H1 (cell line): Measurements from ENCODE around the gene CHD6. TPM values are rescaled to one million over a fixed set of nuclear protein-coding genes. Genes with fewer than 3 reads are reported as not detected.

Experiments
- CTCF ChIA-PET: fragments of 300-600 bp; sonication (Branson Sonifier 250); formaldehyde crosslinking; loops from one replicate; lab custom pipeline; 2021; ENCODE audit not compliant: partially characterized antibody; lab: Charles Lee
- POLR2A ChIA-PET: fragments of 300-600 bp; sonication (Branson Sonifier 250); formaldehyde crosslinking; loops from one replicate; lab custom pipeline; 2021; ENCODE audit warnings: inconsistent platforms; ENCODE audit not compliant: partially characterized antibody; lab: Charles Lee
- DNase-seq, 2 experiments: peaks; one replicate each; pipeline versions ENCODE4 v3.0.0 to v3.0.0-alpha.2; 2010 to 2022; ENCODE audit warnings: low spot score in 2 of 2, low read depth in 1 of 2, mixed read lengths in 1 of 2
- FAIRE-seq: peaks from 2 replicates; lab custom pipeline; 2011; peaks lifted over from hg19 to GRCh38; lab: Jason Lieb, UNC
- H2AFZ ChIP-seq: 2 replicates; pipeline ENCODE4 v1.8.1; 2012; ENCODE audit warnings: low read length, inconsistent platforms
- H2AK5ac ChIP-seq: 2 replicates; pipeline ENCODE4 v1.6.1; 2013; ENCODE audit warnings: low read depth, low read length
- H2BK120ac ChIP-seq: replicated peaks from 2 replicates; pipeline ENCODE3; 2013; ENCODE audit warnings: low read depth, low read length, inconsistent platforms
- H2BK12ac ChIP-seq: 2 replicates; pipeline ENCODE4 v1.6.1; 2013; ENCODE audit warnings: low read depth, low read length
- H2BK15ac ChIP-seq: 2 replicates; pipeline ENCODE4 v1.6.1; 2013; ENCODE audit warnings: low read length
- H2BK20ac ChIP-seq: 2 replicates; pipeline ENCODE4 v1.6.1; 2013; ENCODE audit warnings: low read length
- H2BK5ac ChIP-seq: 2 replicates; pipeline ENCODE4 v1.6.1; 2013; ENCODE audit warnings: low read depth, low read length
- H3K14ac ChIP-seq: 2 replicates; pipeline ENCODE4 v1.6.1; 2013; ENCODE audit warnings: inconsistent platforms; ENCODE audit not compliant: insufficient read length
- H3K18ac ChIP-seq: 2 replicates; pipeline ENCODE4 v1.6.1; 2013; ENCODE audit warnings: low read length; ENCODE audit errors: extremely low read depth
- H3K23ac ChIP-seq: 2 replicates; pipeline ENCODE4 v1.6.1; 2013; ENCODE audit warnings: inconsistent platforms; ENCODE audit not compliant: insufficient read length
- H3K23me2 ChIP-seq: 2 replicates; pipeline ENCODE4 v1.6.1; 2013; ENCODE audit warnings: low read depth, low read length
- H3K27ac ChIP-seq: 2 replicates; pipeline ENCODE4 v1.6.1; 2011; ENCODE audit warnings: low read depth, low read length, inconsistent platforms
- H3K27me3 ChIP-seq, 4 experiments: replicated peaks in 1 of 4; 1 replicate in 1 of 4; 2 replicates in 3 of 4; pipeline versions ENCODE4 v1.6.1 to v1.8.1; 2011 to 2013; ENCODE audit warnings: low read length in 3 of 4, mild to moderate bottlenecking in 3 of 4, inconsistent platforms in 2 of 4, mixed read lengths in 2 of 4, moderate library complexity in 1 of 4; ENCODE audit not compliant: control insufficient read depth in 3 of 4, insufficient read depth in 3 of 4; ENCODE audit errors: extremely low read depth in 1 of 4
- H3K36me3 ChIP-seq, 4 experiments: 2 replicates each; pipeline versions ENCODE4 v1.6.1 to v1.8.1; 2011 to 2013; ENCODE audit warnings: mild to moderate bottlenecking in 4 of 4, low read length in 3 of 4, moderate library complexity in 2 of 4, control low read depth in 1 of 4, inconsistent platforms in 1 of 4; ENCODE audit not compliant: insufficient read depth in 4 of 4, control insufficient read depth in 2 of 4
- H3K4ac ChIP-seq: replicated peaks from 2 replicates; pipeline ENCODE3; 2013; ENCODE audit warnings: low read length, low read depth, mixed read lengths, inconsistent platforms; ENCODE audit not compliant: insufficient read length
- H3K4me1 ChIP-seq, 4 experiments: replicated peaks in 1 of 4; 1 replicate in 1 of 4; 2 replicates in 3 of 4; pipeline versions ENCODE4 v1.6.1 to v1.8.1; 2011 to 2013; ENCODE audit warnings: low read length in 3 of 4, inconsistent platforms in 2 of 4, mixed read lengths in 1 of 4; ENCODE audit not compliant: insufficient read depth in 4 of 4, control insufficient read depth in 3 of 4
- H3K4me2 ChIP-seq, 2 experiments: 2 replicates each; pipeline versions ENCODE4 v1.6.1 to v1.8.1; 2011 to 2013; ENCODE audit warnings: low read depth in 2 of 2, low read length in 2 of 2, control low read depth in 1 of 2, inconsistent platforms in 1 of 2, mild to moderate bottlenecking in 1 of 2; ENCODE audit not compliant: insufficient read depth in 1 of 2
- H3K4me3 ChIP-seq, 4 experiments: fragments of 200-600, 300-600 bp in 1 of 4; sonication (generic), shearing (Covaris generic), sonication (Bioruptor Twin) in 1 of 4; 2 replicates each; pipeline versions ENCODE4 v1.5.1 to v1.8.1; 2011 to 2016; ENCODE audit warnings: low read length in 4 of 4, low read depth in 3 of 4, control low read depth in 2 of 4, inconsistent platforms in 2 of 4, mild to moderate bottlenecking in 2 of 4, mixed read lengths in 1 of 4, moderate library complexity in 1 of 4; ENCODE audit not compliant: insufficient read depth in 2 of 4; ENCODE audit errors: extremely low read depth in 1 of 4
- H3K56ac ChIP-seq: replicated peaks from 2 replicates; pipeline ENCODE3; 2013; ENCODE audit warnings: low read depth, mild to moderate bottlenecking, mixed read lengths, low read length, inconsistent platforms; ENCODE audit not compliant: insufficient read length
- H3K79me1 ChIP-seq: 2 replicates; pipeline ENCODE4 v1.6.1; 2013; ENCODE audit warnings: low read depth, low read length, control low read depth
- H3K79me2 ChIP-seq, 2 experiments: 2 replicates each; pipeline versions ENCODE4 v1.6.1 to v1.8.1; 2012 to 2013; ENCODE audit warnings: low read length in 2 of 2, mild to moderate bottlenecking in 2 of 2, inconsistent platforms in 1 of 2; ENCODE audit not compliant: insufficient read depth in 2 of 2, control insufficient read depth in 1 of 2
- H3K9ac ChIP-seq, 4 experiments: replicated peaks in 1 of 4; 1 replicate in 1 of 4; 2 replicates in 3 of 4; pipeline versions ENCODE4 v1.6.1 to v1.8.1; 2011 to 2013; ENCODE audit warnings: low read depth in 3 of 4, low read length in 3 of 4, control low read depth in 2 of 4, mild to moderate bottlenecking in 2 of 4, moderate library complexity in 2 of 4, inconsistent platforms in 1 of 4; ENCODE audit errors: extremely low read depth in 1 of 4
- H3K9me3 ChIP-seq, 2 experiments: 2 replicates each; pipeline versions ENCODE4 v1.6.1 to v1.8.1; 2012 to 2013; ENCODE audit warnings: mild to moderate bottlenecking in 2 of 2, moderate library complexity in 2 of 2, control low read depth in 1 of 2, inconsistent platforms in 1 of 2, low read depth in 1 of 2, low read length in 1 of 2, mixed read lengths in 1 of 2; ENCODE audit not compliant: insufficient read depth in 2 of 2
- H4K20me1 ChIP-seq, 2 experiments: replicated peaks in 1 of 2; 2 replicates each; pipeline versions ENCODE3 to v1.8.1; 2011 to 2013; ENCODE audit warnings: inconsistent platforms in 2 of 2, low read length in 2 of 2, mild to moderate bottlenecking in 1 of 2; ENCODE audit not compliant: insufficient read depth in 2 of 2, control insufficient read depth in 1 of 2
- H4K5ac ChIP-seq: 2 replicates; pipeline ENCODE4 v1.6.1; 2013; ENCODE audit warnings: low read length, low read depth, mixed read lengths, inconsistent platforms; ENCODE audit not compliant: insufficient read length
- H4K8ac ChIP-seq: 2 replicates; pipeline ENCODE4 v1.8.0; 2013; ENCODE audit warnings: mild to moderate bottlenecking, moderate library complexity, low read length, inconsistent platforms; ENCODE audit not compliant: insufficient read depth; ENCODE audit errors: extremely low read depth
- H4K91ac ChIP-seq: replicated peaks from 2 replicates; pipeline ENCODE3; 2013; ENCODE audit warnings: low read length, mixed read lengths, inconsistent platforms; ENCODE audit not compliant: insufficient read length
- ATF2 ChIP-seq: IDR thresholded peaks from 2 replicates; pipeline ENCODE4 v1.6.1; 2012; ENCODE audit warnings: low read length, inconsistent platforms
- BRCA1 ChIP-seq: IDR thresholded peaks from 2 replicates; pipeline ENCODE4 v1.6.1; 2012; ENCODE audit warnings: low read depth, low read length, improper control_type of control experiment
- CBX8 ChIP-seq: fragments of 300-800, 300-1000 bp; sonication (generic); IDR thresholded peaks from 2 replicates; pipeline ENCODE4 v1.7.1; 2016; ENCODE audit warnings: low read depth, low read length, borderline replicate concordance
- CEBPB ChIP-seq: IDR thresholded peaks from 2 replicates; pipeline ENCODE4 v1.6.1; 2012; ENCODE audit warnings: low read depth, low read length
- NRF1 ChIP-seq: IDR thresholded peaks from 2 replicates; pipeline ENCODE4 v1.6.1; 2011; ENCODE audit warnings: mild to moderate bottlenecking, low read depth, low read length, improper control_type of control experiment
- POLR2A ChIP-seq, 2 experiments: IDR thresholded peaks; 1 replicate in 1 of 2; 2 replicates in 1 of 2; pipeline ENCODE4 v1.6.1; 2011; ENCODE audit warnings: low read depth in 2 of 2, low read length in 2 of 2, mild to moderate bottlenecking in 2 of 2; ENCODE audit errors: control extremely low read depth in 1 of 2
- POLR2AphosphoS5 ChIP-seq: IDR thresholded peaks from 2 replicates; pipeline ENCODE4 v1.6.1; 2011; ENCODE audit warnings: low read depth, low read length
- SRF ChIP-seq: IDR thresholded peaks from 2 replicates; pipeline ENCODE4 v1.6.1; 2011; ENCODE audit warnings: mild to moderate bottlenecking, low read depth, low read length, moderate library complexity
- TCF12 ChIP-seq: IDR thresholded peaks from 2 replicates; pipeline ENCODE4 v1.6.1; 2011; ENCODE audit warnings: low read depth, mild to moderate bottlenecking, low read length
- USF2 ChIP-seq: IDR thresholded peaks from 2 replicates; pipeline ENCODE4 v1.6.1; 2011; ENCODE audit warnings: low read length, improper control_type of control experiment
- WGBS, 2 experiments: shearing (Covaris generic) in 1 of 2; methylation state at CpG; one replicate each; pipeline versions ENCODE4 v1.1.6 to v1.1.7; 2013 to 2015; ENCODE audit warnings: low lambda C conversion rate in 2 of 2, mixed read lengths in 2 of 2, inconsistent platforms in 1 of 2, low coverage in 1 of 2, missing lambda C conversion rate in 1 of 2; ENCODE audit not compliant: insufficient replicate concordance in 2 of 2, insufficient coverage in 1 of 2, insufficient read length in 1 of 2; ENCODE audit errors: extremely low coverage in 1 of 2, missing lambda C conversion rate in 1 of 2; 5-methylcytosine and 5-hydroxymethylcytosine counted together
- polyA plus RNA-seq, 7 experiments: library from polyadenylated mRNA; depleted of rRNA in 3 of 7; stranded (reverse) in 5 of 7; unstranded in 2 of 7; fragments of >200 nt in 5 of 7; fragments of 200-250 nt in 2 of 7; gene quantifications; 1 replicate in 5 of 7; 2 replicates in 1 of 7; 4 replicates in 1 of 7; pipeline versions ENCODE4 v1.2.1 to v1.2.3, GENCODE V29; 2011 to 2013; ENCODE audit warnings: missing spikeins in 2 of 7, mixed read lengths in 2 of 7
- total RNA-seq: library from RNA; stranded (reverse); fragmentation: NEBNext Ultra II Directional; extraction: Animal tissue kit (Norgen Biotek cat#: 25700); gene quantifications from 2 replicates; pipeline ENCODE4 v1.2.1, GENCODE V29; 2021

CHD6 gene
- total and polyA plus RNA-seq, 2 of the 8 experiments (the other 6 are each of a cell fraction or from before 2014, with no cell fraction given), result 11.1 to 62.9 TPM

DNA sequence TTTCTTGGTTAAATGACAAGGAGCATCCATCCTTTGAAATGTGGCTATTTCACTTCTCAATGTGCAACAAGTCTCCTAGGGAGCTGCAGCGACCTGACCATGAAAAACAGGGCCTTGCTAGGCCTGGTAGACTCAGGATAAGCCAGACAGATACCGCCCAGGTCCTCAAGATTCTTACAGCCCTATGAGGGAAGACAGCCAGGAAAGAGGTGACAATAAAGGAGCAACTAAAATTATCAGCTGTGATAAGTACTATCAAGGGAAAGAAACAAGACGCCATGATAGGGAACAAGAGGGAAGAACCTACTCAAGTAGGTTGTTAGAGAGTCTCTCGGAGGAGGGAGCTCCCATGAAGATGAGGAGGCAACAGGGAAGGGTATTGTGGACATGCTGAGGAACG is 200.1 kb downstream of the CHD6 start:
- H3K79me2 ChIP-seq, result no peaks in the 10 kb centered on the region
- no peak overlapping the region for H2BK20ac ChIP-seq
- 73% methylated on average over 5 of the region's 5 CpGs; no CpG with 5 or more reads in 1 of the 2 experiments for WGBS, 2 experiments
- no peak overlapping the region for H3K14ac ChIP-seq
- H3K27me3 ChIP-seq, result no peaks in the 10 kb centered on the region
- H2BK120ac ChIP-seq, result no peak overlapping the region
- no peak overlapping the region for H3K56ac ChIP-seq
- DNase-seq, result no peak
- no peak overlapping the region for H4K5ac ChIP-seq
- no peak overlapping the region for H2BK12ac ChIP-seq
- H3K4ac ChIP-seq, result no peak overlapping the region
- no peak overlapping the region for H4K91ac ChIP-seq
- H3K36me3 ChIP-seq, result peaks cover 46 to 88% (median 76%) of the 10 kb centered on the region in 4 experiments
- no peaks in the 10 kb centered on the region for H3K4me1 ChIP-seq
- no peak overlapping the region for H2AFZ ChIP-seq
- H2BK5ac ChIP-seq, result no peak overlapping the region
- FAIRE-seq, result no peak
- no peak overlapping the region for H3K4me3 ChIP-seq
- TF ChIP-seq CEBPB (no peak), USF2 (no peak), POLR2AphosphoS5 (no peak), ATF2 (no peak), SRF (no peak), POLR2A (IDR thresholded peaks at IDR 0.05; ENCODE audit: control extremely low read depth in 1 of 2, low read depth in 2 of 2, low read length in 2 of 2) (no peak), CBX8 (no peak), NRF1 (no peak), TCF12 (no peak), BRCA1 (no peak)
- H4K8ac ChIP-seq, result no peak overlapping the region
- H3K79me1 ChIP-seq, result no peaks in the 10 kb centered on the region
- ChIA-PET POLR2A (no interaction called here), CTCF (interaction anchor here (1.1 kb wide), 1 partner anchor 246 kb away, joined by 4 read pairs; no protein-coding TSS in a partner anchor)
- H3K18ac ChIP-seq, result no peak overlapping the region
- H3K4me2 ChIP-seq, result no peak overlapping the region
- H4K20me1 ChIP-seq, result no peaks in the 10 kb centered on the region
- no peaks in the 10 kb centered on the region for H3K9me3 ChIP-seq
- no peak overlapping the region for H3K27ac ChIP-seq
- H3K9ac ChIP-seq, result no peak overlapping the region
- H2BK15ac ChIP-seq, result no peak overlapping the region
- no peaks in the 10 kb centered on the region for H3K23me2 ChIP-seq
- no peak overlapping the region for H2AK5ac ChIP-seq
- no peak overlapping the region for H3K23ac ChIP-seq
